Liver (tissue), 9 donors: ENCODE results near the gene FFAR1. TPM values are rescaled to one million over a fixed set of nuclear protein-coding genes. Genes with fewer than 3 reads are reported as not detected.
"Not testable (repeated sequence)": the region's sequence is repeated elsewhere in the genome, so short reads cannot be mapped to it uniquely, and the experiment has no call there.

Experiments used
- DNase-seq: peaks from one replicate; pipeline ENCODE4 v3.0.0-alpha.2; 2017; ENCODE audit warnings: low spot score
- H3K27ac ChIP-seq, 2 donors: one replicate each; pipeline ENCODE4 v1.7.0; 2013; ENCODE audit warnings: inconsistent platforms in 2 of 2, low read length in 2 of 2, control low read depth in 1 of 2, low read depth in 1 of 2, mild to moderate bottlenecking in 1 of 2
- H3K27me3 ChIP-seq, 4 donors: one replicate each; pipeline versions ENCODE4 v1.6.1 to v1.7.0; 2013; ENCODE audit warnings: low read length in 3 of 4, inconsistent platforms in 1 of 4, mild to moderate bottlenecking in 1 of 4, moderate library complexity in 1 of 4; ENCODE audit not compliant: control insufficient read depth in 4 of 4, insufficient read depth in 4 of 4
- H3K36me3 ChIP-seq, 4 donors: one replicate each; pipeline versions ENCODE4 v1.6.1 to v1.7.0; 2013; ENCODE audit warnings: low read length in 3 of 4, mild to moderate bottlenecking in 3 of 4, low read depth in 1 of 4, moderate library complexity in 1 of 4; ENCODE audit not compliant: control insufficient read depth in 4 of 4, insufficient read depth in 3 of 4
- H3K4me1 ChIP-seq, 4 donors: one replicate each; pipeline versions ENCODE4 v1.6.1 to v1.7.0; 2013; ENCODE audit warnings: low read length in 3 of 4, mild to moderate bottlenecking in 3 of 4, moderate library complexity in 1 of 4; ENCODE audit not compliant: control insufficient read depth in 4 of 4, insufficient read depth in 4 of 4
- H3K4me3 ChIP-seq, 3 donors: one replicate each; pipeline versions ENCODE4 v1.6.1 to v1.7.0; 2013; ENCODE audit warnings: low read length in 3 of 3, control low read depth in 1 of 3, low read depth in 1 of 3, mild to moderate bottlenecking in 1 of 3
- H3K9ac ChIP-seq, 2 donors: one replicate each; pipeline ENCODE4 v1.7.0; 2013; ENCODE audit warnings: low read length in 2 of 2, mild to moderate bottlenecking in 2 of 2, moderate library complexity in 2 of 2, control low read depth in 1 of 2, low read depth in 1 of 2
- H3K9me3 ChIP-seq, 4 donors: one replicate each; pipeline versions ENCODE4 v1.6.1 to v1.7.0; 2013; ENCODE audit warnings: low read length in 3 of 4; ENCODE audit not compliant: control insufficient read depth in 4 of 4
- EGR1 ChIP-seq, 2 donors: IDR thresholded peaks; 2 replicates each; pipeline ENCODE4 v1.6.1; 2016 to 2018; ENCODE audit warnings: antibody characterized with exemption in 2 of 2, low read depth in 2 of 2
- FOXA2 ChIP-seq: IDR thresholded peaks from 2 replicates; pipeline ENCODE4 v1.6.1; 2016; ENCODE audit warnings: antibody characterized with exemption
- HNF4A ChIP-seq, 2 donors: conservative IDR thresholded peaks; 2 replicates each; pipeline ENCODE4 v1.6.1; 2016; ENCODE audit warnings: antibody characterized with exemption in 2 of 2, mild to moderate bottlenecking in 2 of 2
- HNF4G ChIP-seq: IDR thresholded peaks from 2 replicates; pipeline ENCODE4 v1.6.1; 2016; ENCODE audit warnings: antibody characterized with exemption
- JUND ChIP-seq, 2 donors: IDR thresholded peaks; 2 replicates each; pipeline ENCODE4 v1.6.1; 2016; ENCODE audit warnings: antibody characterized with exemption in 2 of 2
- MAX ChIP-seq: IDR thresholded peaks from 2 replicates; pipeline ENCODE4 v1.6.1; 2016; ENCODE audit warnings: antibody characterized with exemption
- NR2F2 ChIP-seq: IDR thresholded peaks from 2 replicates; pipeline ENCODE4 v1.6.1; 2016; ENCODE audit warnings: antibody characterized with exemption
- RAD21 ChIP-seq, 2 donors: IDR thresholded peaks; 2 replicates each; pipeline ENCODE4 v1.6.1; 2016; ENCODE audit warnings: antibody characterized with exemption in 2 of 2, mild to moderate bottlenecking in 2 of 2
- SP1 ChIP-seq: IDR thresholded peaks from 2 replicates; pipeline ENCODE4 v1.6.1; 2018; ENCODE audit warnings: antibody characterized with exemption, mild to moderate bottlenecking
- TAF1 ChIP-seq: conservative IDR thresholded peaks from 2 replicates; pipeline ENCODE4 v1.6.1; 2016; ENCODE audit warnings: antibody characterized with exemption, mild to moderate bottlenecking
- WGBS: extraction: QIAGEN DNeasy Blood & Tissue Kit; methylation state at CpG from one replicate; pipeline ENCODE4 v1.1.7; 2013; 5-methylcytosine and 5-hydroxymethylcytosine counted together
- polyA plus RNA-seq, 2 donors: library from polyadenylated mRNA; stranded (reverse) in 1 of 2; unstranded in 1 of 2; fragments of 200-250 nt in 1 of 2; fragments of >200 nt in 1 of 2; fragmentation: Nextera tagmentation in 1 of 2; extraction: Ambion mirVana in 1 of 2; gene quantifications; one replicate each; pipeline versions ENCODE4 v1.2.1 to v1.2.3, GENCODE V29; 2013 to 2015
- total RNA-seq, 2 donors: library from RNA; depleted of rRNA; stranded (reverse); fragments of >200 nt; gene quantifications; one replicate each; pipeline ENCODE4 v1.2.3, GENCODE V29; 2014
- TF ChIP-seq, protein P1 (sequence below): fragments of 150-350 bp; IDR thresholded peaks from 2 replicates; pipeline ENCODE4 v1.5.1; 2017; ENCODE audit warnings: improper control_type of control experiment, low read depth, low read length; ENCODE audit not compliant: missing input control
- TF ChIP-seq, protein P2 (sequence below): IDR thresholded peaks from 2 replicates; pipeline ENCODE4 v1.6.1; 2016; ENCODE audit warnings: antibody characterized with exemption, mild to moderate bottlenecking
- TF ChIP-seq, protein P3 (sequence below): IDR thresholded peaks from 2 replicates; pipeline ENCODE4 v1.6.1; 2016; ENCODE audit warnings: antibody characterized with exemption
- donor health status: healthy.
- donor health status: healthy.
- donor health status: healthy.
- donor health status: healthy.
- donor health status: healthy.

The FFAR1 gene
- total and polyA plus RNA-seq, 4 donors: not detected

DNA sequence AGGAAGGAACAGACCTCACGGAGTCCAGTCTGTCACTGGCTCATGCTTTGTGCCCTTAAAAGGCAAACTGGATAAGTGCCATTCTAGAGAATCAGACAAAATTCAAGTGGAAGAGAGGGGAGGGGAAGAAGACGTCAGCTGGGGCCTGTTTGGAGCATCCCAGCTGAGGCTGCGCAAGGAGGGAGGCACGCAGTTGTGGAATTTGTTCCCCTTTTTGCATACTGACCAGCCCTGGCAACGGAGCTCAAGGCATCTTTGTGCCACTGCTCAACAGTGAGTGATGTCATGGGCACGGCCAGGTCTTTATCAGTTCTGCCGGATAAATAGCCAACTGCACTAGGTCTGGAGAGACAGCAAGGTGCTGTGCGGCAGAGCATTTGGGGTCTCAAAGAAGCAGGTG, 23.0 kb downstream of the FFAR1 start, which contains the start of gene GPR42:
TSS of gene GPR42 (plus strand) at position 347 of the 400 bp plus-strand sequence. CDS start 292 bp downstream, outside the sequence.
- 89% methylated on average over 7 of the region's 8 CpGs for WGBS
- no peak for TF ChIP-seq HNF4A (conservative IDR thresholded peaks at IDR 0.05)
- TF ChIP-seq FOXA2: no peak
- no peak for TF ChIP-seq NR2F2
- Histone ChIP-seq H3K4me3 (no peak within 1 kb of the TSS), H3K9ac (no peak within 1 kb of the TSS), H3K4me1 (no peaks in the 10 kb centered on the region), H3K9me3 (no peaks in the 10 kb centered on the region), H3K27ac (no peak within 1 kb of the TSS), H3K27me3 (no peaks in the 10 kb centered on the region), H3K36me3 (no peaks in the 10 kb centered on the region)
- DNase-seq: no peak

GRCh38 chr19:35373492-35373891, 25.8 kb downstream of the FFAR1 start:
- H3K4me3 ChIP-seq: no peak overlapping the region
- 78% methylated on average over 7 of the region's 7 CpGs for WGBS
- H3K4me1 ChIP-seq: no peaks in the 10 kb centered on the region
- H3K36me3 ChIP-seq: no peaks in the 10 kb centered on the region
- H3K27me3 ChIP-seq: no peaks in the 10 kb centered on the region
- no peak overlapping the region for H3K9ac ChIP-seq
- TF ChIP-seq MAX (no peak), TAF1 (no peak), SP1 (no peak), RAD21 (IDR thresholded peaks at IDR 0.05) (no peak), FOXA2 (no peak), JUND (IDR thresholded peaks at IDR 0.05) (no peak), EGR1 (IDR thresholded peaks at IDR 0.05; ENCODE audit: low read depth in 2 of 2) (no peak), HNF4A (conservative IDR thresholded peaks at IDR 0.05) (no peak), NR2F2 (no peak), HNF4G (no peak)
- TF ChIP-seq, protein P1, sequence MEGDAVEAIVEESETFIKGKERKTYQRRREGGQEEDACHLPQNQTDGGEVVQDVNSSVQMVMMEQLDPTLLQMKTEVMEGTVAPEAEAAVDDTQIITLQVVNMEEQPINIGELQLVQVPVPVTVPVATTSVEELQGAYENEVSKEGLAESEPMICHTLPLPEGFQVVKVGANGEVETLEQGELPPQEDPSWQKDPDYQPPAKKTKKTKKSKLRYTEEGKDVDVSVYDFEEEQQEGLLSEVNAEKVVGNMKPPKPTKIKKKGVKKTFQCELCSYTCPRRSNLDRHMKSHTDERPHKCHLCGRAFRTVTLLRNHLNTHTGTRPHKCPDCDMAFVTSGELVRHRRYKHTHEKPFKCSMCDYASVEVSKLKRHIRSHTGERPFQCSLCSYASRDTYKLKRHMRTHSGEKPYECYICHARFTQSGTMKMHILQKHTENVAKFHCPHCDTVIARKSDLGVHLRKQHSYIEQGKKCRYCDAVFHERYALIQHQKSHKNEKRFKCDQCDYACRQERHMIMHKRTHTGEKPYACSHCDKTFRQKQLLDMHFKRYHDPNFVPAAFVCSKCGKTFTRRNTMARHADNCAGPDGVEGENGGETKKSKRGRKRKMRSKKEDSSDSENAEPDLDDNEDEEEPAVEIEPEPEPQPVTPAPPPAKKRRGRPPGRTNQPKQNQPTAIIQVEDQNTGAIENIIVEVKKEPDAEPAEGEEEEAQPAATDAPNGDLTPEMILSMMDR: no peak
- no peak for DNase-seq
- no peaks in the 10 kb centered on the region for H3K9me3 ChIP-seq
- H3K27ac ChIP-seq: no peak overlapping the region

- not testable (repeated sequence) for H3K27ac ChIP-seq, H3K36me3 ChIP-seq, H3K4me3 ChIP-seq, H3K9ac ChIP-seq, H3K27me3 ChIP-seq, H3K9me3 ChIP-seq, DNase-seq, H3K4me1 ChIP-seq
Measured at GRCh38 chr19:35374031-35374430, 26.3 kb downstream of the FFAR1 start.

DNA sequence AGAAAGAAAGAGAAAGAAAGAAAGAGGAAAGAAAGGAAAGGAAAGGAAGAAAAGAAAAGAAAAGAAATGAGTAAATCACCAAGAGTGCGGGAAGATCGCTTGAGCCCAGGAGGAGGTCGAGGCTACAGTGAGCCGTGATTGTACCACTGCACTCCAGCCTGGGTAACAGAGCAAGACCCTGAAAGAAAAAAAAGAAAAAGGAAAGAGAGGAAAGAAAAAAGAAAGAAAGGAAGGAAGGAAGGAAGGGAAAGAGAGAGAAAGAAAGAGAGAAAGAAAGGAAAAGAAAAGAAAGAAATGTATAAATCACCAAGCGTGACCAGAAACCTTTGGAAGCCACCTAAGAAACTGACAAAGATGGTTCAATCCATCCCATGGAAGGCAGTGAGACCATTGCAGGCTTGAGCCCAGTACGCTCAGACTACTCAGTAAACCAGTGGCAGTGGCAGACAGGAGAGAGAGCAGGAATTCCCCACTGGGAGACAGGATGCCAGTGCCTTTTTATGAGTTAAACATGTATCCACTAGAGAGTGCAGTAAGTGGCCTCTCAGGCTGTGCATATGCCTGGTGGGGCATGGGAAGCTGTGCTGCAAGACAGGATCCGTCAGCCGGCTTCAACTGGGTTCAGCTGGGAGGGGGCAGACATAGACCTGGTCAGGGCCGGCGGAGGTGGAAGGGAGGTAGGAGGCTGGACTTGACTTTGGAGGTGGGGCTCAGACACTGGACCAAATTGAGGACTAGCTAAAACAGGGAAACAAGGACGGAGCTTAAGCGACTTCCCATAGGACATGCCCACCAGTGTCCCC, 28.0 kb downstream of the FFAR1 start:
- H3K27me3 ChIP-seq: no peaks in the 10 kb centered on the region
- no peak overlapping the region for H3K9ac ChIP-seq
- 93% methylated on average over 12 of the region's 12 CpGs for WGBS
- no peak for DNase-seq
- no peaks in the 10 kb centered on the region for H3K9me3 ChIP-seq
- peaks cover 0 to 3% (median under 1%) of the 10 kb centered on the region in 4 donors for H3K4me1 ChIP-seq
- no peak overlapping the region for H3K27ac ChIP-seq
- no peaks in the 10 kb centered on the region for H3K36me3 ChIP-seq
- H3K4me3 ChIP-seq: no peak overlapping the region
- TF ChIP-seq, protein P1: no peak
- TF ChIP-seq, protein P2, sequence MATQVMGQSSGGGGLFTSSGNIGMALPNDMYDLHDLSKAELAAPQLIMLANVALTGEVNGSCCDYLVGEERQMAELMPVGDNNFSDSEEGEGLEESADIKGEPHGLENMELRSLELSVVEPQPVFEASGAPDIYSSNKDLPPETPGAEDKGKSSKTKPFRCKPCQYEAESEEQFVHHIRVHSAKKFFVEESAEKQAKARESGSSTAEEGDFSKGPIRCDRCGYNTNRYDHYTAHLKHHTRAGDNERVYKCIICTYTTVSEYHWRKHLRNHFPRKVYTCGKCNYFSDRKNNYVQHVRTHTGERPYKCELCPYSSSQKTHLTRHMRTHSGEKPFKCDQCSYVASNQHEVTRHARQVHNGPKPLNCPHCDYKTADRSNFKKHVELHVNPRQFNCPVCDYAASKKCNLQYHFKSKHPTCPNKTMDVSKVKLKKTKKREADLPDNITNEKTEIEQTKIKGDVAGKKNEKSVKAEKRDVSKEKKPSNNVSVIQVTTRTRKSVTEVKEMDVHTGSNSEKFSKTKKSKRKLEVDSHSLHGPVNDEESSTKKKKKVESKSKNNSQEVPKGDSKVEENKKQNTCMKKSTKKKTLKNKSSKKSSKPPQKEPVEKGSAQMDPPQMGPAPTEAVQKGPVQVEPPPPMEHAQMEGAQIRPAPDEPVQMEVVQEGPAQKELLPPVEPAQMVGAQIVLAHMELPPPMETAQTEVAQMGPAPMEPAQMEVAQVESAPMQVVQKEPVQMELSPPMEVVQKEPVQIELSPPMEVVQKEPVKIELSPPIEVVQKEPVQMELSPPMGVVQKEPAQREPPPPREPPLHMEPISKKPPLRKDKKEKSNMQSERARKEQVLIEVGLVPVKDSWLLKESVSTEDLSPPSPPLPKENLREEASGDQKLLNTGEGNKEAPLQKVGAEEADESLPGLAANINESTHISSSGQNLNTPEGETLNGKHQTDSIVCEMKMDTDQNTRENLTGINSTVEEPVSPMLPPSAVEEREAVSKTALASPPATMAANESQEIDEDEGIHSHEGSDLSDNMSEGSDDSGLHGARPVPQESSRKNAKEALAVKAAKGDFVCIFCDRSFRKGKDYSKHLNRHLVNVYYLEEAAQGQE: no peak
- TF ChIP-seq EGR1 (IDR thresholded peaks at IDR 0.05; ENCODE audit: low read depth in 2 of 2) (no peak), RAD21 (IDR thresholded peaks at IDR 0.05) (no peak), HNF4G (no peak), SP1 (no peak), JUND (IDR thresholded peaks at IDR 0.05) (no peak)
- TF ChIP-seq, protein P3, sequence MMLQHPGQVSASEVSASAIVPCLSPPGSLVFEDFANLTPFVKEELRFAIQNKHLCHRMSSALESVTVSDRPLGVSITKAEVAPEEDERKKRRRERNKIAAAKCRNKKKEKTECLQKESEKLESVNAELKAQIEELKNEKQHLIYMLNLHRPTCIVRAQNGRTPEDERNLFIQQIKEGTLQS: no peak
